ENCODE results near the gene TMF1.
A peak's percentile ranks its signal among the peaks of the same experiment; 100 is the strongest.

TMF1 gene

DNA sequence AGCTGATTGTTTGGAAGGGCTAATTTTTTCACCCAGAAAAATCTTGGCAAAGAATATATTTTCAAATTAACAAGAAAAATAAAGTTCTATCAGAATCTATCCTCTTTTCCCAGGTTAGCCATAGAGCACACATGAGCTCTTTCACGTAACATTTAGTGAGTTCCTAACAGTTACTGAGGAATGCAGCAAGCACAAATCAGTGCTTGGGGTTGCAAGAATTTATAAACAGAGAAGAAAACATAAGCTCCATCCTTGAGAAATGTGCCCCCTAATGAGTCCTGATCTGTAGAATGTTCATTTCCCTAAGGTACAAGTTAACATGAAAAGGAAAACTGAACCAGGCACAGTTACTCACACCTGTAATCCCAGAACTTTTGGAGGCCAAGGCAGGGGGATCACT is 52.5 kb downstream of the TMF1 start:
- Histone ChIP-seq H3K27me3 (replicated peaks) (no peaks in the 10 kb centered on the region), H3K4me3 (ENCODE audit: low read depth, low read length) (no peak overlapping the region), H3K27ac (no peak overlapping the region), H3K36me3 (replicated peaks) (peaks cover 43% of the 10 kb centered on the region)
- in situ Hi-C loops (cut with HindIII; ENCODE audit: low pct_ligation_motif_present, low sequenced_read_pairs): no loop called here
- no peak for DNase-seq
- TF ChIP-seq, protein P1, sequence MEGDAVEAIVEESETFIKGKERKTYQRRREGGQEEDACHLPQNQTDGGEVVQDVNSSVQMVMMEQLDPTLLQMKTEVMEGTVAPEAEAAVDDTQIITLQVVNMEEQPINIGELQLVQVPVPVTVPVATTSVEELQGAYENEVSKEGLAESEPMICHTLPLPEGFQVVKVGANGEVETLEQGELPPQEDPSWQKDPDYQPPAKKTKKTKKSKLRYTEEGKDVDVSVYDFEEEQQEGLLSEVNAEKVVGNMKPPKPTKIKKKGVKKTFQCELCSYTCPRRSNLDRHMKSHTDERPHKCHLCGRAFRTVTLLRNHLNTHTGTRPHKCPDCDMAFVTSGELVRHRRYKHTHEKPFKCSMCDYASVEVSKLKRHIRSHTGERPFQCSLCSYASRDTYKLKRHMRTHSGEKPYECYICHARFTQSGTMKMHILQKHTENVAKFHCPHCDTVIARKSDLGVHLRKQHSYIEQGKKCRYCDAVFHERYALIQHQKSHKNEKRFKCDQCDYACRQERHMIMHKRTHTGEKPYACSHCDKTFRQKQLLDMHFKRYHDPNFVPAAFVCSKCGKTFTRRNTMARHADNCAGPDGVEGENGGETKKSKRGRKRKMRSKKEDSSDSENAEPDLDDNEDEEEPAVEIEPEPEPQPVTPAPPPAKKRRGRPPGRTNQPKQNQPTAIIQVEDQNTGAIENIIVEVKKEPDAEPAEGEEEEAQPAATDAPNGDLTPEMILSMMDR (IDR thresholded peaks at IDR 0.05; ENCODE audit: low read depth, low read length, missing control alignments): no peak

DNA sequence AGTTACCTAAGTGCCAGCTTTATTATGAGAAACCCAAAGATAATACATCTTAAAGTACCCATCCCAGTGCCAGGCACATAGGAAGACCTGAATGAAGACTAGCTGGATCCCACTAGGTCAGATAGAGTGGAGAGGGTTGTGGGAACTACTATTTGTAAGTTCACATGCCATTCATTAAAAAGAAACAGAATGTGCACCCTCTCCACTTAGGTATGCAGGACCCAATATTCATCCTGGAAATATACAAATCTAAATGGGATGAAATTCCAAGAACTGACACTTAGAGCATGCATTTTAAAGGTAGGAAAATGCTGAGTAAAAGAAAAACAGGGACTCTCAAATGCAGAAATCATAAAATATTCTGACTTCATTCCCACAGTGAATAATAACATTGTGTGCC is 53.0 kb downstream of the TMF1 start:
- in situ Hi-C loops (cut with HindIII; ENCODE audit: low pct_ligation_motif_present, low sequenced_read_pairs): no loop called here
- Histone ChIP-seq H3K27me3 (replicated peaks) (no peaks in the 10 kb centered on the region), H3K27ac (no peak overlapping the region), H3K4me3 (ENCODE audit: low read depth, low read length) (no peak overlapping the region), H3K36me3 (replicated peaks) (peaks cover 40% of the 10 kb centered on the region)
- no peak for DNase-seq
- TF ChIP-seq, protein P1 (IDR thresholded peaks at IDR 0.05; ENCODE audit: low read depth, low read length, missing control alignments): no peak

DNA sequence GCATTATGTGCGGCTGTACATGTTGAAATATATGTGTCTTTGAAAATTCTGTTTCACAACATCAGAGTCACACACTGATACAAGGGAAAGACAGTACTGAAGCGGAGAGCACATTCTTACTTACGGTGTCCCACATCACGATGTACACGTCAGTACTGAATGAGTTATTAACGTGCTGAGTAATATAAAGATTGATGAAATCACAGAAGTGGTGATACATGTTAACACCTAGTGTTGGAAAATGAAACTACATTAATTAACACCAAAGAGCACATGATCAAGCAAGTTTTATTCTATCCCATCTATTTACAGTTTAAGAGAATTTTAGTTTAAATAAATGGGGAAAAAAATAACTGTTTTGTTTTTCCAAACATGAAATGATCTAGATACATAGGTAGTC is 54.2 kb downstream of the TMF1 start:
- TF ChIP-seq, protein P1 (IDR thresholded peaks at IDR 0.05; ENCODE audit: low read depth, low read length, missing control alignments): no peak
- Histone ChIP-seq H3K4me3 (ENCODE audit: low read depth, low read length) (no peak overlapping the region), H3K27me3 (replicated peaks) (no peaks in the 10 kb centered on the region), H3K27ac (no peak overlapping the region), H3K36me3 (replicated peaks) (peaks cover 36% of the 10 kb centered on the region)
- in situ Hi-C loops (cut with HindIII; ENCODE audit: low pct_ligation_motif_present, low sequenced_read_pairs): no loop called here
- no peak for DNase-seq

DNA sequence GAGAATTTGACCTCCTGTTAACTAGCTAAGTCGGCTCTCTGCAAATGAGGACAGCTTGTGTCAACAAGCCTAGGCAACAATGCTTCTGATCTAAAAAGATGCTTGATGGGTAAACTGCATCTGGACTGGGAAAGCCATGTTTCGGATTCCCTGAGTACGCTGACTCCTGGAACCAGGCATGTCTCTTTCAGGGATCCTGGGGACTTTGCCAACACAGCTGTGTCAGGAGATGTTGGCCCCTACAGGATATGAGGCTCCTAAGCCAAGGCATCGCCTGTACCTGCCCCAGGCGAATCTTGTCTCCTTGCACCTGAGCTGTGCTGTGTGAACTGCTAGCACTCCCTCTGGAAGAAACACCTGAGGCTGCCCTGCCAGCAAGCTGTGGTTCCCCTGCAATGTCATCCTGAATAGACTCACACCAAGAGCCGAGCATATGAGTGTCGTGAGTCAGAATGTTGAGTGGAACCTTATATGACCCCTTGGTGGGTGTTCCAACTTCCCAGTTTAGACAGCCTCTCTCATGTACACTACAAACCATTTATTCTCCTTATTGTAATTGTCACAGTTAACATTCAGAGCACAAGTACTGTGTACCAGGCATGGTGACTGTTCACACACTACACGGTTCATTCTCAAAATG is 55.7 kb downstream of the TMF1 start:
- in situ Hi-C loops (cut with HindIII; ENCODE audit: low pct_ligation_motif_present, low sequenced_read_pairs): no loop called here
- TF ChIP-seq, protein P1 (IDR thresholded peaks at IDR 0.05; ENCODE audit: low read depth, low read length, missing control alignments): no peak
- Histone ChIP-seq H3K36me3 (replicated peaks) (peaks cover 23% of the 10 kb centered on the region), H3K27me3 (replicated peaks) (no peaks in the 10 kb centered on the region), H3K4me3 (ENCODE audit: low read depth, low read length) (no peak overlapping the region), H3K27ac (no peak overlapping the region)
- DNase-seq: peak; percentile 52

DNA sequence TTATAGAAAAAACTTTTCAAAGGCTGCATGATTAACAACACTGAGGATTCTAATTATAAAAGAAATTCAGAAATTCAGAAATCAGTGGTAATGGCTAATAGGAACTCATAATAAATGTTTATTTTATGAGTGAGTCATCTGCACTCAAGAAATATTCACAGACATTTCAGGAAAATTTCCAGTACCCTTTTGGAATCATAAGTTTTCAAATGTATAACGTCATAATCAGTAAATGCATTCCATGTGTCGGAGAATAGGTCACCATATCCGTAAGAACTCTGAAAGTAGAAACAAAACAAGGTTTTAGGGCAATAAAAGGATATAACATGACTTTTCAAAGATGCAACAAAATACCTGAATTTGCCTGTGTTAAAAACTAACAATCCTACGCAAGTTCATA is 63.4 kb downstream of the TMF1 start:
- DNase-seq: no peak
- Histone ChIP-seq H3K27me3 (replicated peaks) (no peaks in the 10 kb centered on the region), H3K36me3 (replicated peaks) (peaks cover 31% of the 10 kb centered on the region), H3K4me3 (ENCODE audit: low read depth, low read length) (no peak overlapping the region), H3K27ac (peak overlapping the region; percentile 51)
- in situ Hi-C loops (cut with HindIII; ENCODE audit: low pct_ligation_motif_present, low sequenced_read_pairs): no loop called here
- TF ChIP-seq, protein P1 (IDR thresholded peaks at IDR 0.05; ENCODE audit: low read depth, low read length, missing control alignments): no peak

DNA sequence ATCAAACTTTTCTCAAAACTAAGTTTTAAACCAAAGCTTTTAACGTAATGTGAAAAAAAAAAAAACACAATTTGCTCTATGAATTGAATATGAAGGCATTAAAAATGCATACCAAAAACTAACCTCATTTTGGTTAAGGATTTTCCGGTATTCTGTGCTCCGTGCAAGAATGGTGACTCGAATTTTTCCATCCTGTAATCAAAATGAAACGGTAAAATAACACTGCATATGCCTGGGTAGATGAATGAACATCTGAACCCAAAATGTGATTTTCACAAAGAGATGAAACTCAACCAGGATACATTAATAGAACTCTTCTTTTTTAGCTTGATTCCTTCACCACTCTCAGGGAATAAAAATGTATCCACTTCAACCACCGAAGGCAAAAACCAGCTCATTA is 64.8 kb downstream of the TMF1 start:
- Histone ChIP-seq H3K27ac (no peak overlapping the region), H3K4me3 (ENCODE audit: low read depth, low read length) (no peak overlapping the region), H3K27me3 (replicated peaks) (no peaks in the 10 kb centered on the region), H3K36me3 (replicated peaks) (peaks cover 38% of the 10 kb centered on the region)
- no peak for DNase-seq
- TF ChIP-seq, protein P1 (IDR thresholded peaks at IDR 0.05; ENCODE audit: low read depth, low read length, missing control alignments): no peak
- in situ Hi-C loops (cut with HindIII; ENCODE audit: low pct_ligation_motif_present, low sequenced_read_pairs): no loop called here

All from brain microvascular endothelial cell (primary cell).